ENCODE data around the gene MAPKAPK5. TPM values are rescaled to one million over a fixed set of nuclear protein-coding genes. Genes with fewer than 3 reads are reported as not detected.

MAPKAPK5 gene
- total and polyA plus RNA-seq, 2 of the 13 experiments (the other 11 are each of a cell fraction or from before 2014, with no cell fraction given): 43.2 to 58.2 TPM

GRCh38 chr12:111841750-111842555 lies at the start of gene MAPKAPK5 (continued):
- TF ChIP-seq RBFOX2 (IDR thresholded peaks at IDR 0.05; ENCODE audit: low read depth, low read length) (peak; percentile 87), SNRNP70 (IDR thresholded peaks at IDR 0.05; ENCODE audit: low read depth, low read length) (no peak), ZNF619 (CRISPR knock-in tag; IDR thresholded peaks at IDR 0.05) (peak; percentile 81; the same call in 1 of the 2 replicates), ZZZ3 (CRISPR knock-in tag; IDR thresholded peaks at IDR 0.05; ENCODE audit: borderline replicate concordance) (peak; percentile 97), ZNF724P (CRISPR knock-in tag; IDR thresholded peaks at IDR 0.05; ENCODE audit: borderline replicate concordance) (0 out of 2 replicates have a peak, but pooled peaks have one; percentile 47), ZSCAN12 (CRISPR knock-in tag; IDR thresholded peaks at IDR 0.05) (no peak), ZNF230 (CRISPR knock-in tag; IDR thresholded peaks at IDR 0.05) (peak; percentile 81), HMGXB4 (CRISPR knock-in tag; IDR thresholded peaks at IDR 0.05; ENCODE audit: borderline replicate concordance in 1 of 2, low read depth in 1 of 2) (peak; percentile 88 to 94; a peak in 3 of 4 replicates), ZNF883 (CRISPR knock-in tag; IDR thresholded peaks at IDR 0.05; ENCODE audit: not compliant biosample characterization) (no peak), TERF1 (CRISPR knock-in tag; IDR thresholded peaks at IDR 0.05) (no peak), ZNF564 (CRISPR knock-in tag; IDR thresholded peaks at IDR 0.05) (0 out of 2 replicates have a peak, but pooled peaks have one; percentile 3), ZNF891 (CRISPR knock-in tag; IDR thresholded peaks at IDR 0.05) (0 out of 2 replicates have a peak, but pooled peaks have one; percentile 17), SSRP1 (CRISPR knock-in tag; IDR thresholded peaks at IDR 0.05) (peak; percentile 52; the same call in 1 of the 2 replicates), MTA1 (CRISPR knock-in tag; IDR thresholded peaks at IDR 0.05; ENCODE audit: borderline replicate concordance) (peak; percentile 74; the same call in 1 of the 2 replicates), ZNF672 (CRISPR knock-in tag; IDR thresholded peaks at IDR 0.05) (no peak), ELF1 (CRISPR knock-in tag; IDR thresholded peaks at IDR 0.05) (peak; percentile 79)
- TF ChIP-seq, protein P1, sequence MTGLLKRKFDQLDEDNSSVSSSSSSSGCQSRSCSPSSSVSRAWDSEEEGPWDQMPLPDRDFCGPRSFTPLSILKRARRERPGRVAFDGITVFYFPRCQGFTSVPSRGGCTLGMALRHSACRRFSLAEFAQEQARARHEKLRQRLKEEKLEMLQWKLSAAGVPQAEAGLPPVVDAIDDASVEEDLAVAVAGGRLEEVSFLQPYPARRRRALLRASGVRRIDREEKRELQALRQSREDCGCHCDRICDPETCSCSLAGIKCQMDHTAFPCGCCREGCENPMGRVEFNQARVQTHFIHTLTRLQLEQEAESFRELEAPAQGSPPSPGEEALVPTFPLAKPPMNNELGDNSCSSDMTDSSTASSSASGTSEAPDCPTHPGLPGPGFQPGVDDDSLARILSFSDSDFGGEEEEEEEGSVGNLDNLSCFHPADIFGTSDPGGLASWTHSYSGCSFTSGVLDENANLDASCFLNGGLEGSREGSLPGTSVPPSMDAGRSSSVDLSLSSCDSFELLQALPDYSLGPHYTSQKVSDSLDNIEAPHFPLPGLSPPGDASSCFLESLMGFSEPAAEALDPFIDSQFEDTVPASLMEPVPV (CRISPR knock-in tag; IDR thresholded peaks at IDR 0.05): peak; percentile 34; the same call in 1 of the 2 replicates
- TF ChIP-seq, protein P2, sequence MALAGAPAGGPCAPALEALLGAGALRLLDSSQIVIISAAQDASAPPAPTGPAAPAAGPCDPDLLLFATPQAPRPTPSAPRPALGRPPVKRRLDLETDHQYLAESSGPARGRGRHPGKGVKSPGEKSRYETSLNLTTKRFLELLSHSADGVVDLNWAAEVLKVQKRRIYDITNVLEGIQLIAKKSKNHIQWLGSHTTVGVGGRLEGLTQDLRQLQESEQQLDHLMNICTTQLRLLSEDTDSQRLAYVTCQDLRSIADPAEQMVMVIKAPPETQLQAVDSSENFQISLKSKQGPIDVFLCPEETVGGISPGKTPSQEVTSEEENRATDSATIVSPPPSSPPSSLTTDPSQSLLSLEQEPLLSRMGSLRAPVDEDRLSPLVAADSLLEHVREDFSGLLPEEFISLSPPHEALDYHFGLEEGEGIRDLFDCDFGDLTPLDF (CRISPR knock-in tag; IDR thresholded peaks at IDR 0.05): no peak

Data from HepG2 (cell line).